Measurements from ENCODE around the gene CYSLTR2.

DNA sequence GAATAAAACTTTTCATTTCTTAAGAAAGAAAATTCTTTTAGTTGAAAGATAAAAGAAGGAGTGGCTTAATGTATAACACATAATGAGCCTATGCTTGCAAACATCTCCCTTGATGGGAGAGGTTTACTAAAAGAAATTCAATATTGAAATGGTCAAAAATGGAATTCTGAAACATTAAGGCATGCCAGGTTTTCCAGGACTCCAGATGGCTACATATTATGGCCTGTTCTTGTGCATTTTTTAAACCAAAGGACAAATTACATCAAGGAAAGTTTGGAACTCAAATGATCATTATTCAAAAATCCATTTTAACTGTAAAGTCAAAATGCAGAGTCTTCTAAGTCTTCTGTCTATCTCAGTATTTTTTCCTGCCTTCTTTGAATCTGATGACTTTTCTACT is 19.1 kb upstream of the CYSLTR2 start:
- TF ChIP-seq, protein P1, sequence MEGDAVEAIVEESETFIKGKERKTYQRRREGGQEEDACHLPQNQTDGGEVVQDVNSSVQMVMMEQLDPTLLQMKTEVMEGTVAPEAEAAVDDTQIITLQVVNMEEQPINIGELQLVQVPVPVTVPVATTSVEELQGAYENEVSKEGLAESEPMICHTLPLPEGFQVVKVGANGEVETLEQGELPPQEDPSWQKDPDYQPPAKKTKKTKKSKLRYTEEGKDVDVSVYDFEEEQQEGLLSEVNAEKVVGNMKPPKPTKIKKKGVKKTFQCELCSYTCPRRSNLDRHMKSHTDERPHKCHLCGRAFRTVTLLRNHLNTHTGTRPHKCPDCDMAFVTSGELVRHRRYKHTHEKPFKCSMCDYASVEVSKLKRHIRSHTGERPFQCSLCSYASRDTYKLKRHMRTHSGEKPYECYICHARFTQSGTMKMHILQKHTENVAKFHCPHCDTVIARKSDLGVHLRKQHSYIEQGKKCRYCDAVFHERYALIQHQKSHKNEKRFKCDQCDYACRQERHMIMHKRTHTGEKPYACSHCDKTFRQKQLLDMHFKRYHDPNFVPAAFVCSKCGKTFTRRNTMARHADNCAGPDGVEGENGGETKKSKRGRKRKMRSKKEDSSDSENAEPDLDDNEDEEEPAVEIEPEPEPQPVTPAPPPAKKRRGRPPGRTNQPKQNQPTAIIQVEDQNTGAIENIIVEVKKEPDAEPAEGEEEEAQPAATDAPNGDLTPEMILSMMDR (IDR thresholded peaks at IDR 0.05; ENCODE audit: poor library complexity): no peak
- no peak for TF ChIP-seq EZH2 (IDR thresholded peaks at IDR 0.05; ENCODE audit: borderline replicate concordance)
- TF ChIP-seq EZH2phosphoT487 (IDR thresholded peaks at IDR 0.05; ENCODE audit: low read depth, severe bottlenecking, unreplicated experiment): no peak
